T-helper 22 cell (primary cell): Measurements from ENCODE around the gene MSMP.

Experiments used
- DNase-seq: peaks from one replicate; pipeline ENCODE4 v3.0.0-alpha.2; 2020; ENCODE audit warnings: low read depth

MSMP gene

DNA sequence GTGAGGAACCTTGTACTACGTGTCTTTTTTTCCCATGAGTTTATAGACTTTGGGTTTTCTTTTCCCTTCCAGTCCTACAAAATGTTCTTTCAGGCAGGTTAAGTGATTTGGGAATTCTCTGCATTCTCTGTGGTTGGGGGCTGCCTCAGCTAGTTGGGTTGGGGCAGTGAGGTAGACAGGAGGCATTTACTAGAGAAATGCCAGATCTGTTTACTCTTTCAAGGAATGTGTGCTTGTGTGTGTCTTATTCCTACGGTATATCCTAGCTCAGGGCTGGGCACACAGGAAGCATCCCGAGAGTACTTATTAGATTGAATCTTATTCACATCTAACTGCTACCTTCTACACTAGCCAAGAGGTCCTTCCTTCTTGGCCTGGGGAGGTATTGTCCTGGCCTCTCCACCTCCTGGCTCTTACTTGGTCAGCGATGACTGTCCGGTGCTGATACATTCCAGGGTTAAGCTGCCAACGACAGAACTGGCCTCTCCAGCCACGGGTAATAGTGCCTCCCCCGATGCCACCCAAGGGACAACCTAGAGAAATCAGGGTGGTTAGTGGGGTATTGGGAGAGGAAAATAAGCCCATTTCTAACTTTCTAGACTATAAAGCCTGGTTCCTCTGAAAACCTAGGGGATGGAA lies 10.1 kb downstream of the MSMP start:
- no peak for DNase-seq

DNA sequence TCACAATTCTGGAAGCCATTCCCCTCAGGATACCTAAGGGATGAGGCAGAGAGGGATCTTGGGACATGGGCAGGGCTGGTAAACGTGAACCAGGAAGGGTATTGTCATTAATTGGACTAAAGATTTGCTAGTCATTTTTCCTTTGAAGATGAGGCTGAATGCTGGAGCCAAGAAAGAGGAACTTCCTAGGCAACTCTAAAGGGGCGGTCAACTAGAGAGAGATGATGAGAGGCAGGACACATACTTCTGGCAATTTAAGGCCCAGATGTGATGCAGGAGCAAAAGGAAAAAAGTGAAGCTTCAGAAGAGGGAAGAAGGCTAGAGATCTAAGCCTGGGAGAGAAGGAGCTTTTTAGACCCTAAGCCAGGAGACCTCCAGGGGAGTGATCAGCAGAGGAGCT lies 10.6 kb downstream of the MSMP start:
- no peak for DNase-seq

DNA sequence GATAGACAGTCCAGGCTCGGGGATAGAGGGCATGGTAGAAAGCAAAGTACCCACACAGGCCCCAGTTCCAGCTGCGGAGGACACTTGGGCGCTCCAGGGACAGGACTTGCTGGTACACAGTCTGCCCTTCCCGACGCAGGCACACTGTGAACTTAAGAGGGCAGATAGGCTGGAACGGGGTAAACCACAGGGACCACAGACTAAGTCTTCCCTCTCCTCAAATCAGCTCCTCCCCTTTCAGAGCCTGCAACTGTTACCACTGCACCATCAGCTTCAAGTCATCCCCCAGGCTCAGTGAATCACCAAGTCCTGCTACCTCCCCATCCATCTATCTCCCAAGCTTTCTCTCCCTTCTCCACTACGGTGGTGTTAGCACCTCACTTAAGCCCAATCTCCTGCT lies 12.3 kb downstream of the MSMP start:
- no peak for DNase-seq

DNA sequence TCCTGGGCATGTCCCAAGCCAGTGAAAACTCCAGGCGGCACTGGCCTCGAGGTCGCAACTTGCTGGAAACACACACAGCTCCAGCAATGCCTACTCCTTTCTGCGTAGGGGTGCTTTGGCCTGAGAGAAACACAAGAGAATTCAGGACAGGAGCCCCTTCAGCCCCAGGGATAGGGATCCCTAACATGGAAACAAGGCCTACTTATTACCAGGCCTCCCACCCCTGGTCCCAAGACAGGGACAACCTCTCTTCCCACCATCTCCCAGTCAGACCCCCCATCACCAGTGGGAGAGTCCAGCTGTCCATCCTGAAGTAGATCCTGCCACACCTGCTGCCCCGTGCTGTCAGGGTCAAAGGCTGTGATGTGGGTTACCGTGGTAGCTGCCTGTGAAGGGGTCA lies 13.8 kb downstream of the MSMP start:
- no peak for DNase-seq

DNA sequence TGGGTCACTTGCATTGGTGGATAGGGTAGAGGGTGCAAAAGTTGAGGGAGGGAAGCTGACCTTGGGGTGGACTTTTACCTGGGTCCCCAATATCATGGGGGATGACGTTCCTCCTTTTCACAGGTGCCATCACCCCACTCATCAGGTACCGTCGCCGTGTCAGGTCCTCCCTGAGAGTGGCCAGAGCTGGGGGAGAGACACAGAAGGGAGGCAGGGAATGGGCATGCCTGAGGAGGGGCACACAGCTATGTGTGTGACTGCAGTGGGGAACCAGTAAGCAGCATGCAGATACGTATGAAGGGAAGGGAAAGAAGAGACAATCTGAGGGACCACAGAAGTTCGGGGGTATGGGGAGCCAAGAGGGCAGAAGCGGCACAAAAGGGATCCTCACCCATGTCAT lies 15.2 kb downstream of the MSMP start:
- no peak for DNase-seq

DNA sequence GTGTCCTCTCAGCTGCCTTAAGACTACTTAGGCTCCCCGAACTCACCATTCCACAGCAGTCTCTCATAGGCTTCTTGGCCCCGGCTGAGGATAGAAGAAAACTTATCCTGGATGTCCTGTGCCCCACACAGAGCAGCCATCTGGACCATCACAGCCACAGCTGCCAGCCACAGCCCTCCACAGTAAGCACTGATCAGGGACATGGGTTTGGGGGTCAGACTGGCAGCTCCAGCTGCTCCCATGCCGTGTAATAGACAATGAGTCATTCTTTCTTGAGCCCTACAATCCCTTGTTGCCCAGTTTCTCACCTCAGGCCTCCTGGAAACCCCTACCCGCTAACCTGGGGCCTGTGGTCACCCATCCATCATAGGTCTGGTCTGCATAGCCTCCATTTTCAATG lies 15.9 kb downstream of the MSMP start:
- no peak for DNase-seq

DNA sequence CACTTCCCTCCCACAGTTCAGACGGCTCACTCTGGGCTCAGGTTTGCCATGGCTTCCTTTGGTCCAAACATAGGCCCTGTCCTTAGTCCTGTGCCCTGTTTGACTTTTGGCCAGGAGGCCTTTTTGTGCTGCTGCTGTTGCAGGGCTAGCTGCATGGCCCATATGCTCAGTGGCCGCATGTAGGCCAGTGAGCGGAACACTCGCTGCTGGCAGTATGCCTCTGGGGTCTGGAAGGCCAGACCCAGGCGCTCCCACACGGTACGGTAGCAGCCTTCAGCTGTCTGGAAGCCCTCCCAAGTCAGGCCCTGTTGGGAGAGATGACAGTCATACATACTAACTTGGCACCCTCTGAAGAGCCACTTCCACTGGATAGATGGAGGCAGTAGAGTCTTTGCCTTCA lies 16.9 kb downstream of the MSMP start:
- no peak for DNase-seq

DNA sequence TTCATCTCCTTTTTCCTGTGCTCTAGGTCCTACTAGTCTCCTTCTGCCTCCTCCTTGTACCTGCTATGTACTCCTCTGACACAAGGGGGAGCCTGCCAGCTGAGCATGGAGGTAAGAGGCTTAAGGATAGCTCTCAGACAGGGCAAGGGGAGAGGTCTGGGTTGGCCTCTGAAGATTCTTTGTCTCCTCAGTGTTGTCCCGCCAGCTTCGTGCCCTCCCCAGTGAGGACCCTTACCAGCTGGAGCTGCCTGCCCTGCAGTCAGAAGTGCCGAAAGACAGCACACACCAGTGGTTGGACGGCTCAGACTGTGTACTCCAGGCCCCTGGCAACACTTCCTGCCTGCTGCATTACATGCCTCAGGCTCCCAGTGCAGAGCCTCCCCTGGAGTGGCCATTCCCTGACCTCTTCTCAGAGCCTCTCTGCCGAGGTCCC lies 17.9 kb downstream of the MSMP start:
- DNase-seq = peak; percentile 39

DNA sequence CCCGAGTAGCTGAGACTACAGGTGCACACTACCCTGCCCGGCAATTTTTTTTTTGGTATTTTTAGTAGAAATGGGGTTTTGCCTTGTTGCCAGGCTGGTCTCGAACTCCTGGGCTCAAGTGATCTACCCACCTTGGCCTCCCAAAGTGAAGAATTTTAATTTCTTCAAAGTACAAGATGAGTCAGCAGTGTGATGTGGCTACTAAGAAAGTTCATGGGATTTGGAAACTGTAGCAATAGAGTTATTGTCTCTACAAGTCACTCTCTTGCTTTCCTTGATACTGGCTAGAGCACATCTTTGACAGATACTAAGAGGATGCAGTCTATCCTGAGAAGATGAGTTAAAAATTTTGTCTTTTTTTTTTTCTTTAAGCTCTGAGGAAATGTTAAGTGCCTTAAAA lies 20.0 kb downstream of the MSMP start:
- no peak for DNase-seq

DNA sequence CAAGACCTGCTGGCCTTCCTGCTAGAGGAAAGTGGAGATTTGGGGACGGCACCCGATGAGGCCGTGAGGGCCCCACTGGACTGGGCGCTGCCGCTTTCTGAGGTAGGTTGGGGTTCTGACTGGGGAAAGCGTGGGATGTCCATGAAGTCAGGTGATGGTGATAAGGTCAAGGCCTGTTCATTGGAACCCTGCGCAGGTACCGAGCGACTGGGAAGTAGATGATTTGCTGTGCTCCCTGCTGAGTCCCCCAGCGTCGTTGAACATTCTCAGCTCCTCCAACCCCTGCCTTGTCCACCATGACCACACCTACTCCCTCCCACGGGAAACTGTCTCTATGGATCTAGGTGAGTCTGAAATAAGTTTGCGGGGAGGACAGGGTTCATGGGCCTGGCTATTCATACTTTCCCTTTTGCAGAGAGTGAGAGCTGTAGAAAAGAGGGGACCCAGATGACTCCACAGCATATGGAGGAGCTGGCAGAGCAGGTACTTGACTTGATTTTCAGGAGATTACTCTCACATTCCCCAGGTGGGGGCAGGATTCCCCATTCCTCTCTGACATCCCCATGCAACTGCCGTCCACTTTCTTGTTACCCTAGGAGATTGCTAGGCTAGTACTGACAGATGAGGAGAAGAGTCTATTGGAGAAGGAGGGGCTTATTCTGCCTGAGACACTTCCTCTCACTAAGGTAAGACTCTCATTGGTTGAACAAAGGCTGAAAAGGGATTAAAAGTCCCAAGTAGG lies 21.1 kb downstream of the MSMP start:
- DNase-seq = no peak

DNA sequence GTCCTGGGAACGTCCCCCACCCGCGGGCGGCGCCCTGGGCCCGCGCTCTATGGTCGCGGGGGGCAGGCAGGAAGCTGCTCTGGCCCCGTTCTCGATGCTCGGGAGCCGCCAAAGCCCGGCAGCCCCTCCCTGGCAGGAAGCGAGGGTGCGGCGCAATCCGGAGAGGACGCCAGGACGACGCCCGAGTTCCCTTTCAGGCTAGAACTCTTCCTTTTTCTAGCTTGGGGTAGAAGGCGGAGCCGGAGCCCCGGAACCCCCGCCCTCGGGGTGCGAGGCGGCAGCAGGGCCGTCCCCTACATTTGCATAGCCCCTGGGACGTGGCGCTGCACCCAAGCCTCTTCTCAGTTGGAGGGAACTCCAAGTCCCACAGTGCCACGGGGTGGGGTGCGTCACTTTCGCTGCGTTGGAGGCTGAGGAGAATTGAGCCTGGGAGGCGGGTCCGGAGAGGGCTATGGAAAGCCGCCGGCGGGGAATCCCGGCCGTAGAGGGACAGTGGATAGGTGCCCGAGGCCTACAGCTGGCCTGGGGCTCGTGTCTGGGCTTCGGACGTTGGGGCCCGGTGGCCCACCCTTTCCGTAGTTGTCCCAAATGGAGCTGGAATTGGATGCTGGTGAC lies 21.8 kb downstream of the MSMP start, which contains the start of the genes CREB3 and TLN1:
Gene CREB3, plus strand, starts transcription at position 482 of the 615 bp plus-strand sequence. Its CDS starts 107 bp downstream, at position 589.
Gene TLN1, minus strand, starts transcription at position 11 of the 615 bp plus-strand sequence. CDS start 6,501 bp downstream, outside the sequence.
- DNase-seq = peak; percentile 94

DNA sequence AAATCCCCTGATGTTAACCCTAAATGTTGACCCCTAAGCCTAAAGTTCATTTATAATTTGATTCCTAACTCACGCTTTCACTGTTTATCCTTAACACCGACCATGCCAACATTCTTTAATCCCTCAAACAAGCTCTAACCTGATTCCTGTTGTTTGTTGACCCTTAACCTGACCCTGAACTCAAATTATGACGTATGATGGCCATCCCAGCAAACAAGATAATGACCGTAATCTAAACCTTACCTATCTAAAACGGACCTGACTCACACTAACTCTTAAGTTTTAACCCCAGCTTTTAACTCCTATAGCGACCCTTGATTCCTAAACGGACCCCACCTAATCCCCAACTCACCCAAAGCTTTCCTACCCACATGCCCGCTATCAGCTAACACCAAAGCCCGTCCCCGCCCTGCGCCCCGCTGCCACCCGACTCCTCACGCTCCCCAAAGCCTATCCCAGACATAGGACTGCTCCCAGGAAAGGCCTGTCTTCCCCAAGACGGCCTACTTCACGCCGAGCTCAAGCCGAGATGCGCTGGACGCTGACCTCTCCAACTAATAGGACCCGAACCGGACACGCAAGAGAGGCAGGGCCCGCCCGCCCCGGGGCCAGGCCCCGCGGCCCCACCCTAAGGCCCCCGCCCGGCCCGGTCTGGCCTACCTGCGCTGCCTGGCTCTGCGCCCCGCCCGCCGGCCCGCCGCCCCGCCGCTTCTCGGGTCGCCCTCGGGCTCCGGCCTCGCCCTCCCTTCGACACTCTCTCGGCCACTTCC lies 22.5 kb downstream of the MSMP start:
- no peak for DNase-seq

DNA sequence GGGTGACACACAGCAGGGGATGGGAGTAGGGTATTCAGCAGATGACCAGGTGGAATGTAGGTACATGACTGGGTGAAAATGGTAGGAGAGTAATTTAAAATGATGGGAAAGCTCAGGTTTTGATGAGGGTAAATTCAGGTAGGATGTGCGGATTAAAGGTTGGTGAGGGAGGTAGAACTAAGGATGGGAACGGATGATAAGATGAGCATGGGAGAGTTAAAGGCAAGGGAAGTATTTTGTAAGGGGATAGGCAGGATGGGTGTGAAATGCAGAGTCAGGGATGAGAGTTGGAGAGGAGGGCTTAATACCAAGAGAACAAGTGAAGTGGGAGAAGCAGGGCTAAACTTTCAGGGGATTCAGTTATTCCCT lies 23.6 kb downstream of the MSMP start:
- no peak for DNase-seq

DNA sequence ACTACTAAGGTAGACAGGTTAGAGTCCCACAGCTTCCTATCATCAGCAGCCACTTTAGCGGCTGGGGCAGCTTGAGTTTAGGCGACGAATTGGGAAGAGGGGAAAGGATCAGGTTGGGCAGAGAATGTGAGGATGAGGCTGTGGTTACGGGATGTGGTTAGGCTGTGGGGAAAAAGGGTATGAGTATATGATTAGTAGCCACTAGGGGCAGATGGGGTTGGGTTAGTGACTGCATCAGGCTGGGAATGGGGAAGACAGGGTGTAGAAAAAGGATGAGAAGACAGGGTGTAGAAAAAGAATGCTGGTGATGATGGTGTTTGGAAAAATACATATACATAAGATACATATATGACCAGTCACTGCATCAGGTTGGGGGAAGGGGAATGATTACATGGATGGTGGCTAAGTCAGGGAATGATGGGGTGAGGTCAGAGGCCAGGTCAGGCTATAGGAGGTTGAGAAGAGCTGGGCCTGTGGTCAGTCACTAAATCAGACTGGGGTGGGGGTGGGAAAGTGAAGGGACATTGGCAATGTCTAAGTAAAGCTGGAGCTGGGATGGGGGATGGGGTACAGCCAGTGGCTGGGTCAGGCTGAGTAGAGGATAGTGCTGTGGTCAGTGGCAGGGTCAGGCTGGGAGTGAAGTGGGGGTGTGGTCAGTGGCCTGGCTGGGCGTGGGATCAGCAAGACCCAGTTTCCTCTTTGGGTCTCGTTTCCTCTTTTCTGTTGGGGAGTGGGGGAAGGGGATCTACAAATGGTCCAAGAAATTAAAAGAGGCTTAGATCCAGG lies 24.2 kb downstream of the MSMP start:
- peak; percentile 20 for DNase-seq

DNA sequence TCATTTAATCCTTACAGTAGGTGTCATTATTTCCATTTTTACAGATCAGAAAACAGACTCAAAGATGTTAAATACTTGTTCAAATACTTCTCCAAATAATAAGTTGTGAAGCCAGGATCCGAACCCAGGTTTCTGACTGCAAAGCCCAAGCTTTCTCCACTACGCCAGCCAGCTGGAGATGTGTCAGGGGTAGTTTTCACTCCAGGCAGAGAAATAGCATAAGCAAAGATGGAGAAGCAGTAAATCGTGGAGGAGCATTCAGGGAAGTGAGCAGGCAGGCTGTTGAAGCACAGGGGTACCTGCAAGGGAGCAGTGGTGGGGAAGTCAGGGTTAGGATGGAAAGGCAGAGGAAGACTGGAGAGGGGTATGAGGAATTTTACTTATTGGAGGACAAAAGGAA lies 25.0 kb downstream of the MSMP start:
- no peak for DNase-seq

DNA sequence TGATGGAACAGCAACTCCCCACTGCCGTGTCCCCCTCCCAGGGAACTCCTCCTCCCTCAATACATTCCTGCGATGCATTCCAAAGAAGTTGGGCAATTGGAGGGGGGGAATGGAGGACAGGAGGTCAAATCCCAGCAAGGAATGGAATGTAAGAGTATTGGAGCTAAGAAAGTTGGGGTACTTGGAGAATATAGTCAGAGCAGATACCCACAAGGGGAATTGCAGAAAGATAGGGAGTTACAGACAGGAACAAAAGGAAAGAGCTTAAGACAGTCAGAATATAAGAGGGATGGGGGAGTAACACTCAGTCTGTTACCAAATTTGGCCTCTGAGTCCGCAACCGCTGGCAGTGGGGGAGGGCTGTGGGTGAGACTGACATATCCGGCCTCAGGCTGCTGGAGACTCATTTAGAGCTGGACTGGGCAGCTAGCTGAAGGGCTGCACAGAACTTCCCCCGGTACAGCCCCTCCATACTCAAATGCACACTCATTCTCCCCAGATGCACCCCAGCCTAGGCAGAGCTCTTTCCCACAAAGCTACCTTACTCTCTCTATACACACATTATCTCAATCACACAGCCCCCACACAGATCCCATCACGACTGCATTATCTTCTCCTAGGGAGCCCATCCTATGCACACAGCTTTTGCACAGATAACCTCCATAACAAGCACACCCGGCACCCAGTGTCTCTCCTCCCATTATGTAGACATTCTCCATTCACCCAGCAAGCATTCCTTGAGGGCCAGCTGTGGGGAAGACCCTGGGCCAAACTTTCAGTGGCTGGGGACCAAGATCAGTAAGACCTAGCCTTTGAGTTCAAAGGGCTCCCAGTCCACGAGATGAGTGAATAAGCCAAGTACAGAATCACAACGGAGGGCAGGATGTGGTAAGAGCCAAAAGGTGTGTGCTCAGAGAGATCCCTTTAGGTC lies 25.8 kb downstream of the MSMP start:
- DNase-seq = peak; percentile 17

DNA sequence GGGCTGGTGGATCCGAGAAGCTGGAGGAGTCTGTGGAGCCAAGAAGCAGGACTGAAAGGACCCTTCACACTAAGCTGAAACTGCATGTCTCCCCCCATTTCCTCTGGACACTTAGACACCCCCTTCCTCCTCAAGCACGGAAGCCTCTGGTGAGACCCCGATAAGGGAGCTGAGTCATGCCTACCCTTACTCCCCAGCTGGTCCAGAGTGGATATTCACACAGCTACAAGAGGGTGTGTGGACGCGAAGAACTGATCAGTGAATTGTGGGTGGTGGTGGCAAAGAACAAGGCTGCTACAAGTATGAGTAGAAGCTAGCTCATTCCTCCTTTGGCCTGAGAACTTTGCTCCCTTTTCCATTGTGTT lies 26.4 kb downstream of the MSMP start:
- no peak for DNase-seq

DNA sequence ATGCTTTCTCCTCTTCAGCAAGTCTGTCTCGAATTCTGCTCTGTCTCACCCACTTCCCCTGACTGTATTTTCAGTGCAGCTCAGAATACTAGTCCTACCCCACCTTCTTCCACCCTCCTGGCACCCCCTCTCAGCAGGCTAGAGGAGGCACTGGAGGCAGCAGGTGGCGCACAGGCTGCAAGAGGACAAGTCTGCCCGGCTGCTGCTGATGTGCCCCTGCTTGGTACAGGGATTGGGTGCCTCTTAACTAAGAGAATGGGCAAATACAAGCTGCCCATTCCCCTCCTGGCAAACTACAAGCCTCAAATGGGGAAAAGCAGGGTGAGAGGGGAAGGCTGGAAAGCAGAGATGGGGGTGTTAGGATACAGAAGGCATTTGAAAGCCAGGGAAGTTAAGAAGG lies 27.1 kb downstream of the MSMP start:
- DNase-seq = no peak

DNA sequence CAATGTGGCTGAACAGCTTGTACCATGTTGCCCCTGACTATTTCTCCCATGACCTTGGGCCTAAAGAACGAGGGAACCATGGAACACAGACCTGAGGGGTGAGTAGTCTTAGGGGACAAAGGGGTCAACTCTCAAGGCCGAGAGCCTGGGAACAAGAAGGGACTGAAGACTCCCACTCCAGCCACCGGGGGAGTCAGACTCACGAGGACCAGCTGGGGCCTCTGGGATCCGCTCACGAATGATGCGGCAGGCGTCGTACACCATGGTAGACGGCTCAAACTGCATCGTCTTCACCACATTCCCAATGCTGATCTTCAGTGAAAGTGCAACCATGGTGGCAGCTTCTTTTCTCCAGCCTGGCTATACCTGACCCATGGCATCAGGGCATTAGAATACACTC lies 28.7 kb downstream of the MSMP start:
- no peak for DNase-seq

DNA sequence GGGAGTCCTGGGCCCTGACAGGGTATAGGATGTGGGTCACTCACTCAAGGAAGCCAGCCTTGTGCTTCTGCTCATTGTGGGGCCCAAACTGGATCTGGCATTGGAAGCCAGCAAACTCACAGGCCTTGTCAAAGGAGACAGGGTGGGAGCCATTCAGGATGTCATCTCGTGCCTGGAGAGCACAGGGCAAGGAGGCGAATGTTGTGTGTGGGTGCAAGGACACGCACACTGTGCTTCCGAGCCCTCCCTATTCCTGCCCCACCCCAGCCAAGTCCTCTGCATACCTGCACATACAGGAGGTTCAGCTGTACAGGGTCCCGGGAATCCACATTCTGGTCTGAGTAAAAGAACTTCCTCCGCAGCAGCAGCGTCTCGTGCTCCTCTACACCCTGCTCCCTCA lies 30.2 kb downstream of the MSMP start:
- no peak for DNase-seq

DNA sequence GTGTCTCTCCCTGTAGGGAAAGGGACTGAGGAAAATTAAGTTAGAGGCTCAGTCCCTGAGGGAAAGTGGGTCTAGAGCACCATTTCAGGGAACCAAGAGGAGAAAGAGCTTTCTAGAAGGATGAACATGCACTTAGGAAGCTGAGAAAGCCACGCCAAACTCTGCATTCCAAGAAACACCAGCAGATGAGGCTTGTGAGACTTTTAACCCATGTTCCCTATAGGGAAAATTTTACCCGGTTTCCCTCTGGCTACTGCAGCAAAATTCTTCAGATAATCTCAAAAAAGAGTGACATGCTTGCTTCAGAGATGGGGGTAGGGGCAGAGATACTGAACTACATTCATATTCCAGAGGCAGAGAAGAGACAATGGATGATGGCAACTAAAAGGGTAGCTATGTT lies 30.6 kb downstream of the MSMP start:
- DNase-seq = no peak
